Immature natural killer cell (primary cell): ENCODE data around the gene MYH9. TPM values are rescaled to one million over a fixed set of nuclear protein-coding genes. Genes with fewer than 3 reads are reported as not detected.

Experiments used
- DNase-seq, 3 donors: peaks; one replicate each; pipeline ENCODE4 v3.0.0; 2022; ENCODE audit warnings: mixed read lengths in 1 of 3
- H3K27ac Mint-ChIP-seq, 6 donors: one replicate each; pipeline ENCODE4 v1.8.0; 2020; ENCODE audit warnings: mixed read lengths in 6 of 6, mild to moderate bottlenecking in 5 of 6, inconsistent platforms in 4 of 6, moderate library complexity in 3 of 6
- H3K27me3 Mint-ChIP-seq, 3 donors: one replicate each; pipeline ENCODE4 v1.8.0; 2020 to 2021; ENCODE audit warnings: low read depth in 3 of 3, mild to moderate bottlenecking in 3 of 3, mixed read lengths in 3 of 3, moderate library complexity in 3 of 3, inconsistent platforms in 1 of 3
- H3K36me3 Mint-ChIP-seq, 3 donors: one replicate each; pipeline ENCODE4 v1.8.0; 2020; ENCODE audit warnings: mixed read lengths in 3 of 3, inconsistent platforms in 2 of 3, mild to moderate bottlenecking in 2 of 3
- H3K4me1 Mint-ChIP-seq, 2 donors: one replicate each; pipeline ENCODE4 v1.8.0; 2020; ENCODE audit warnings: inconsistent platforms in 2 of 2, mild to moderate bottlenecking in 2 of 2, mixed read lengths in 2 of 2, moderate library complexity in 1 of 2
- H3K4me3 Mint-ChIP-seq, 5 donors: one replicate each; pipeline ENCODE4 v1.8.0; 2020; ENCODE audit warnings: mild to moderate bottlenecking in 5 of 5, mixed read lengths in 5 of 5, inconsistent platforms in 3 of 5, moderate library complexity in 3 of 5
- H3K9me3 Mint-ChIP-seq, 6 donors: one replicate each; pipeline ENCODE4 v1.8.0; 2020; ENCODE audit warnings: mild to moderate bottlenecking in 6 of 6, mixed read lengths in 6 of 6, inconsistent platforms in 4 of 6, moderate library complexity in 3 of 6
- polyA plus RNA-seq, 3 donors: library from polyadenylated mRNA; unstranded; fragments of 300-500 nt; fragmentation: Illumina TruSeq; gene quantifications; one replicate each; pipeline ENCODE4 v1.2.3, GENCODE V29; 2021

Gene MYH9
- polyA plus RNA-seq, 3 donors from 2014 or later: 8.7 to 355 (median 40.2) TPM

DNA sequence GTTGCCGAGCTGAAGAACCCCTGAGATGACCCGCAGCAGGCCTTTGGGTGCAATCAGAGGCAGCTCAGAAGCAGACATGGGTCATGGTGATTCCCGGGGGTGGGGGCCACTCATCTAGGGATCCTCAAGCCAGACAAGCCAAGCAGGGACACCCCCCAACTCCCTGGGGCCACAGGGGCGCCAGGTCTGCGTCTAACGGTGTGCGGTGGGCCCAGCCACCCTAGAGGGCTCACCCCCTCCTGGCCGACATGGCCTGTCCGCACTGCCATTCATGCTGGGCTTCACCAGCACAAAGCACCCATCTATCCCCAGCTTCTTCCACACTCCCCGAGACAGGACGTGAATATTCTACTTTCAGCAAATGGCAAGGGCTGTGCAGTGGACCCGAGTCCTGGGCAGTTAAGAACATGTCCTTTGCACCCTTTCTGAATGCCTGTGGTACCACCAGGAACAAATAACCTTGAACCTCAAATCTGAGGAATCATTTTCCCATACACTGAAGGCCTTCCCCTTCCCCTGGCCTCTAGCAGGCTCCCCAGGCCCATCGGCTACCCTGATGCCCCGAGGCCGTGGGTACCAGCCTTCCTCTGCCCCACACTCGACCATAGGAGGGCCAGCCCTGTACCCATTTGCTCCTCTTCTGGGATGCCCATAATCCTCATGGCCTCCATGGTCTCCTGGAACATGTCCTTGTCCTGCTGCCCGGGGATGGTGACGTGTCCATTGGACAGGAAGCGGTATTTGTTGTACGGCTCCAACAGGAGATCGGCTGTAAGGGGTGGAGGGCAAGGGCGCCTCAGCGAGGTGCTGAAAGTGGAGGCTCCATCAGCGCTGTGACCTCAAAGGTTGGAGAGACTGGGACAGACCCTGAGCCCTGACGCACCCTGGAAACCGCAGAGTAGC, 67.9 kb downstream of the MYH9 start:
- Mint-ChIP-seq H3K9me3 (no peaks in the 10 kb centered on the region), H3K36me3 (peaks cover 7 to 54% (median 29%) of the 10 kb centered on the region in 3 donors), H3K4me1 (peaks cover 0 to 6% of the 10 kb centered on the region in 2 donors), H3K4me3 (no peak overlapping the region), H3K27ac (peak overlapping the region in 4 of 6 donors; percentile 32 to 69 (median 47)), H3K27me3 (peaks cover 4 to 12% (median 10%) of the 10 kb centered on the region in 3 donors)
- DNase-seq: no peak

- H3K27ac Mint-ChIP-seq: peak overlapping the region in 4 of 6 donors; percentile 49 to 64 (median 54)
- H3K36me3 Mint-ChIP-seq: peaks cover 8 to 59% (median 35%) of the 10 kb centered on the region in 3 donors
- peaks cover 4 to 14% (median 8%) of the 10 kb centered on the region in 3 donors for H3K27me3 Mint-ChIP-seq
- no peak for DNase-seq
- H3K4me1 Mint-ChIP-seq: peaks cover 0 to 6% of the 10 kb centered on the region in 2 donors
- H3K9me3 Mint-ChIP-seq: no peaks in the 10 kb centered on the region
- H3K4me3 Mint-ChIP-seq: no peak overlapping the region
Measured at GRCh38 chr22:36318442-36318841, 69.3 kb downstream of the MYH9 start.

GRCh38 chr22:36317658-36318271, 70.0 kb downstream of the MYH9 start:
- Mint-ChIP-seq H3K27ac (peak overlapping the region; percentile 35 to 64 (median 51)), H3K27me3 (peaks cover 4 to 14% (median 8%) of the 10 kb centered on the region in 3 donors), H3K4me3 (no peak overlapping the region), H3K9me3 (no peaks in the 10 kb centered on the region), H3K4me1 (no peaks in the 10 kb centered on the region), H3K36me3 (peaks cover 8 to 53% (median 32%) of the 10 kb centered on the region in 3 donors)
- DNase-seq: no peak

DNA sequence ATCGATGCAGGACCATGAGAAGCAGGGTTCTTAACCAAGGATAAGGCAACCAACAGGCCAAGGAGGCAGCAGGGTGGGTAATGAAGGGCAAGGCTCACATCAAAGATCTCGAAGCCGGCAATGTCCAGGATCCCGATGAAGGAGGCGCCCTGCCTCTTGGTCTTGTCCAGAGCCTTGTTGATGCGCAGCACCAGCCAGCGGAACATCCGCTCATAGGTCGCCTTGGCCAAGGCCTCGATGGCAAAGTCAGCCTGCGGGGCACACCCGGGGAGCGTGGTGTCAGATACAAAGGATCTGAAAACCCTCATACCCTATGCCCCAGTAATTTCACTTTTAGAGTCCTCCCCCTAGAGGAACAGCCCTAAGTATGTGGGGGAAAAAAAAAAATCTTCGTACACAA, 71.3 kb downstream of the MYH9 start:
- H3K27me3 Mint-ChIP-seq: peaks cover 5 to 14% (median 6%) of the 10 kb centered on the region in 3 donors
- H3K36me3 Mint-ChIP-seq: peaks cover 8 to 60% (median 31%) of the 10 kb centered on the region in 3 donors
- H3K4me1 Mint-ChIP-seq: no peaks in the 10 kb centered on the region
- peak overlapping the region in 4 of 6 donors; percentile 1 to 52 (median 10) for H3K27ac Mint-ChIP-seq
- DNase-seq: no peak
- no peaks in the 10 kb centered on the region for H3K9me3 Mint-ChIP-seq
- no peak overlapping the region for H3K4me3 Mint-ChIP-seq

- no peak for DNase-seq
- Mint-ChIP-seq H3K4me1 (no peaks in the 10 kb centered on the region), H3K27me3 (peaks cover 5 to 14% (median 7%) of the 10 kb centered on the region in 3 donors), H3K9me3 (no peaks in the 10 kb centered on the region), H3K4me3 (no peak overlapping the region), H3K27ac (peak overlapping the region in 2 of 6 donors; percentile 6), H3K36me3 (peaks cover 10 to 66% (median 31%) of the 10 kb centered on the region in 3 donors)
Measured at GRCh38 chr22:36315325-36315724, 72.4 kb downstream of the MYH9 start.

GRCh38 chr22:36311386-36312085, 76.2 kb downstream of the MYH9 start:
- H3K4me1 Mint-ChIP-seq: peaks cover 3 to 5% of the 10 kb centered on the region in 2 donors
- peaks cover 4 to 9% (median 6%) of the 10 kb centered on the region in 3 donors for H3K27me3 Mint-ChIP-seq
- DNase-seq: no peak
- H3K4me3 Mint-ChIP-seq: no peak overlapping the region
- peak overlapping the region in 2 of 6 donors; percentile 4 to 19 for H3K27ac Mint-ChIP-seq
- H3K36me3 Mint-ChIP-seq: peaks cover 17 to 55% (median 23%) of the 10 kb centered on the region in 3 donors
- H3K9me3 Mint-ChIP-seq: no peaks in the 10 kb centered on the region

- H3K36me3 Mint-ChIP-seq: peaks cover 19 to 62% (median 21%) of the 10 kb centered on the region in 3 donors
- H3K27me3 Mint-ChIP-seq: peaks cover 4 to 11% (median 6%) of the 10 kb centered on the region in 3 donors
- H3K9me3 Mint-ChIP-seq: no peaks in the 10 kb centered on the region
- no peak overlapping the region for H3K4me3 Mint-ChIP-seq
- DNase-seq: no peak
- H3K4me1 Mint-ChIP-seq: peaks cover 5% of the 10 kb centered on the region in 2 donors
- peak overlapping the region in 3 of 6 donors; percentile 55 to 74 (median 70) for H3K27ac Mint-ChIP-seq
Measured at GRCh38 chr22:36308880-36309279, 78.9 kb downstream of the MYH9 start.

DNA sequence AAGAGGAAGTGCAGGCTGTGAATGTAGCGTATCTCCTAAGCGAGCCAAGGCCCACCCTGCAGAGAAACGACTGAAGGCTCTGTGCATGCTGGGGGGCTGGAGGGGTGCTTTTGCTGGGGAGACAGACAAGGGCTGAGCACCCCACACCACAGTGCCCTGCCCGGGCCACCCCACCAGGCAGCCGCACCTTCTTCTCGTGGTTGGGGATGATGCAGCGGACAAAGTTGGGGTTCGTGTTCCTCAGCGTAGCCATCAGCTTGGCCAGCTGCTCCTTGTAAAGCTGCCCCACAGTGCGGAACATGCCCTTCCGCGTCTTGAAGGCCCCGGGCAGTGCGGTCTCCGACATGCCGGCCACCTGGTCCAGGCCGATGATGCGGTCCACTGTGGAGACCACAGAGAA, 81.5 kb downstream of the MYH9 start:
- Mint-ChIP-seq H3K36me3 (peaks cover 19 to 60% (median 27%) of the 10 kb centered on the region in 3 donors), H3K27ac (peak overlapping the region in 2 of 6 donors; percentile 10 to 43), H3K4me1 (peaks cover 12% of the 10 kb centered on the region in 2 donors), H3K4me3 (no peak overlapping the region), H3K9me3 (no peaks in the 10 kb centered on the region), H3K27me3 (peaks cover 2 to 14% (median 4%) of the 10 kb centered on the region in 3 donors)
- DNase-seq: no peak

GRCh38 chr22:36305813-36306212, 82.0 kb downstream of the MYH9 start:
- Mint-ChIP-seq H3K4me3 (no peak overlapping the region), H3K9me3 (peaks cover 0 to under 1% (median 0%) of the 10 kb centered on the region in 6 donors), H3K36me3 (peaks cover 19 to 61% (median 32%) of the 10 kb centered on the region in 3 donors), H3K27ac (peak overlapping the region in 3 of 6 donors; percentile 10 to 49 (median 43)), H3K4me1 (peaks cover 13 to 14% of the 10 kb centered on the region in 2 donors), H3K27me3 (peaks cover 2 to 15% (median 4%) of the 10 kb centered on the region in 3 donors)
- DNase-seq: no peak

DNA sequence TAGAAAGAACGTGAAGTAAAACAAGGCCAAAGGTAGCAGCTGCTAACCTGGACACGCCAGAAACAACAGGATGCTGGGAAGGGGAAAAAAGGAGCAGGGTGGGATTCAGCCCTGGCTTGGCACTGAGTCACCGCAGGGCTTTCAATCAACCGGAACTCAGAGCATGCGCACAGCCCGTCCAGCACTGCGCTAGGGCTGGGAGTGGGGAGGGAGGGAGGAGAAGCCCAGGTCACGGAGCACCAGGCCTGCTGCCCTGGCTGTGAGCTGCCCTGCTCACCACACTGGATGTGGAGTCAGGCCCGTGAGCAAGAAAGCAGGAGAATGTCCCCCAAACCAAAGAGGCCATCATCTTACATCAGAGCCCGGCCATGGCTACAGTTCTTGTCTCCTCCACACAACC, 83.3 kb downstream of the MYH9 start:
- Mint-ChIP-seq H3K36me3 (peaks cover 14 to 55% (median 29%) of the 10 kb centered on the region in 3 donors), H3K27me3 (peaks cover 4 to 16% (median 4%) of the 10 kb centered on the region in 3 donors), H3K4me1 (peaks cover 13 to 14% of the 10 kb centered on the region in 2 donors), H3K4me3 (no peak overlapping the region), H3K9me3 (peaks cover 0 to 2% (median 0%) of the 10 kb centered on the region in 6 donors), H3K27ac (peak overlapping the region in 1 of 6 donors; percentile 53)
- DNase-seq: no peak

GRCh38 chr22:36303874-36304273, 83.9 kb downstream of the MYH9 start:
- peaks cover 1 to 18% (median 4%) of the 10 kb centered on the region in 3 donors for H3K27me3 Mint-ChIP-seq
- no peak for DNase-seq
- H3K27ac Mint-ChIP-seq: peak overlapping the region in 2 of 6 donors; percentile 24 to 53
- peaks cover 13 to 14% of the 10 kb centered on the region in 2 donors for H3K4me1 Mint-ChIP-seq
- H3K9me3 Mint-ChIP-seq: peaks cover 0 to 2% (median 0%) of the 10 kb centered on the region in 6 donors
- no peak overlapping the region for H3K4me3 Mint-ChIP-seq
- peaks cover 14 to 50% (median 25%) of the 10 kb centered on the region in 3 donors for H3K36me3 Mint-ChIP-seq

- H3K9me3 Mint-ChIP-seq: peaks cover 0 to 2% (median 0%) of the 10 kb centered on the region in 6 donors
- peaks cover 10 to 47% (median 19%) of the 10 kb centered on the region in 3 donors for H3K36me3 Mint-ChIP-seq
- no peak overlapping the region for H3K4me3 Mint-ChIP-seq
- peaks cover 0 to 20% (median 2%) of the 10 kb centered on the region in 3 donors for H3K27me3 Mint-ChIP-seq
- H3K27ac Mint-ChIP-seq: no peak overlapping the region
- peaks cover 12 to 14% of the 10 kb centered on the region in 2 donors for H3K4me1 Mint-ChIP-seq
- no peak for DNase-seq
Measured at GRCh38 chr22:36303115-36303467, 84.7 kb downstream of the MYH9 start.
